Measurements from ENCODE around the gene LIPE.

DNA sequence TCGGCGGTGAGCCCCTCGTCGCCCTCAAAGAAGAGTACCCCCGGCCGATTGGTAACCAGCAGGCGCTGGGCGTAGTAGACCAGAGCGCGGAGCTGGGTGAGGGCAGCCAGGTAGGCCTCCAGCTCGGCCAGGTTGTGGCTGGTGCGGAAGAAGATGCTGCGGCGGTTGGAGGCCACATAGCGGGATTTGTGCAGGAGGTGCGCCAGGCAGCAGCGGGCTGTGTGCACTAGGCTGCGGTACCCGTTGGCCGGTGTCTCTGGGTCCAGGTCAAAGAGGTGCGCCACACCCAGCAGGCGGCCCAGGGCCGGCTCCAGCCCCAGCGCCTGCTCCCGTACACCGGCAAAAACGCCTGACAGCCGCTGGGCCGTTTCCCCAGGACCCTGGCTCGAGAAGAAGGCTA, 16.8 kb downstream of the LIPE start:
- TF ChIP-seq MXI1 (conservative IDR thresholded peaks at IDR 0.05; ENCODE audit: poor library complexity, severe bottlenecking) = no peak
- TF ChIP-seq, protein P1, sequence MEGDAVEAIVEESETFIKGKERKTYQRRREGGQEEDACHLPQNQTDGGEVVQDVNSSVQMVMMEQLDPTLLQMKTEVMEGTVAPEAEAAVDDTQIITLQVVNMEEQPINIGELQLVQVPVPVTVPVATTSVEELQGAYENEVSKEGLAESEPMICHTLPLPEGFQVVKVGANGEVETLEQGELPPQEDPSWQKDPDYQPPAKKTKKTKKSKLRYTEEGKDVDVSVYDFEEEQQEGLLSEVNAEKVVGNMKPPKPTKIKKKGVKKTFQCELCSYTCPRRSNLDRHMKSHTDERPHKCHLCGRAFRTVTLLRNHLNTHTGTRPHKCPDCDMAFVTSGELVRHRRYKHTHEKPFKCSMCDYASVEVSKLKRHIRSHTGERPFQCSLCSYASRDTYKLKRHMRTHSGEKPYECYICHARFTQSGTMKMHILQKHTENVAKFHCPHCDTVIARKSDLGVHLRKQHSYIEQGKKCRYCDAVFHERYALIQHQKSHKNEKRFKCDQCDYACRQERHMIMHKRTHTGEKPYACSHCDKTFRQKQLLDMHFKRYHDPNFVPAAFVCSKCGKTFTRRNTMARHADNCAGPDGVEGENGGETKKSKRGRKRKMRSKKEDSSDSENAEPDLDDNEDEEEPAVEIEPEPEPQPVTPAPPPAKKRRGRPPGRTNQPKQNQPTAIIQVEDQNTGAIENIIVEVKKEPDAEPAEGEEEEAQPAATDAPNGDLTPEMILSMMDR (IDR thresholded peaks at IDR 0.05; ENCODE audit: poor library complexity, severe bottlenecking) = no peak
- no peak for TF ChIP-seq POLR2AphosphoS5 (IDR thresholded peaks at IDR 0.05)
- no peak for TF ChIP-seq SMC3 (conservative IDR thresholded peaks at IDR 0.05; ENCODE audit: poor library complexity)

Data from neural cell (in vitro differentiated cells).